A673 (cell line): ENCODE data around the gene EYS. TPM values are rescaled to one million over a fixed set of nuclear protein-coding genes. Genes with fewer than 3 reads are reported as not detected.
"Not testable (repeated sequence)": the region's sequence is repeated elsewhere in the genome, so short reads cannot be mapped to it uniquely, and the experiment has no call there.

ENCODE experiments used
- BruUV-seq: library from RNA; stranded (reverse); fragments of 400-500 nt; replicated peaks from 2 replicates; lab custom pipeline; 2021; lab: Mats Ljungman, UMichigan
- CTCF ChIA-PET: fragments of 300-600 bp; sonication (Branson Sonifier 250); formaldehyde crosslinking; loops from one replicate; lab custom pipeline; 2022; ENCODE audit warnings: antibody characterized with exemption; lab: Charles Lee
- POLR2A ChIA-PET: fragments of 300-600 bp; sonication (Branson Sonifier 250); formaldehyde crosslinking; loops from one replicate; lab custom pipeline; 2022; ENCODE audit warnings: antibody characterized with exemption; ENCODE audit not compliant: low non-redundant PET; lab: Charles Lee
- DNase-seq: peaks from one replicate; pipeline ENCODE4 v3.0.0-alpha.2; 2015; ENCODE audit warnings: low spot score
- H3K27ac ChIP-seq: fragments of 200-600 bp; sonication (generic); 2 replicates; pipeline ENCODE4 v1.5.1; 2016; ENCODE audit warnings: mixed run types, low read depth, mild to moderate bottlenecking, mixed read lengths, antibody characterized with exemption, low read length; ENCODE audit not compliant: poor library complexity, severe bottlenecking
- H3K27me3 ChIP-seq: fragments of 200-600 bp; sonication (generic); replicated peaks from 2 replicates; pipeline ENCODE4 v1.6.1; 2017; ENCODE audit warnings: mixed run types, low read depth, mild to moderate bottlenecking, mixed read lengths, antibody characterized with exemption, low read length; ENCODE audit not compliant: insufficient read depth, poor library complexity
- H3K36me3 ChIP-seq: fragments of 200-600 bp; sonication (generic); 2 replicates; pipeline ENCODE4 v1.6.1; 2016; ENCODE audit warnings: mixed run types, mild to moderate bottlenecking, mixed read lengths, antibody characterized with exemption, low read length; ENCODE audit not compliant: insufficient read depth, poor library complexity, severe bottlenecking
- H3K4me1 ChIP-seq: fragments of 200-600 bp; sonication (generic); 2 replicates; pipeline ENCODE4 v1.6.1; 2017; ENCODE audit warnings: mixed run types, mild to moderate bottlenecking, mixed read lengths, antibody characterized with exemption, low read length; ENCODE audit not compliant: insufficient read depth, poor library complexity, severe bottlenecking
- H3K4me3 ChIP-seq: fragments of 200-600 bp; sonication (generic); 2 replicates; pipeline ENCODE4 v1.5.1; 2016; ENCODE audit warnings: low read depth, mixed run types, mild to moderate bottlenecking, mixed read lengths, low read length; ENCODE audit not compliant: poor library complexity, severe bottlenecking
- H3K9me3 ChIP-seq: fragments of 200-600 bp; sonication (generic); 2 replicates; pipeline ENCODE4 v1.6.1; 2016; ENCODE audit warnings: mixed run types, low read depth, mild to moderate bottlenecking, mixed read lengths, antibody characterized with exemption, low read length; ENCODE audit not compliant: poor library complexity, severe bottlenecking
- EZH2 ChIP-seq: fragments of 200-600 bp; sonication (generic); IDR thresholded peaks from 2 replicates; pipeline ENCODE4 v1.6.1; 2017; ENCODE audit warnings: borderline replicate concordance, low read depth, mild to moderate bottlenecking, mixed read lengths, antibody characterized with exemption, low read length; ENCODE audit not compliant: poor library complexity, severe bottlenecking
- intact Hi-C: fragments of 100-400 bp; cut with micrococcal nuclease; formaldehyde crosslinking; loops from one replicate; pipeline ENCODE4 v1.10.0; 2022; ENCODE audit not compliant: unreplicated experiment
- total RNA-seq: library from RNA; stranded (reverse); gene quantifications from 2 replicates; pipeline ENCODE4 v1.2.3, GENCODE V29; 2021
- TF ChIP-seq, protein P1 (sequence below): fragments of 300-800, 200-600 bp; sonication (generic); conservative IDR thresholded peaks from 2 replicates; pipeline ENCODE4 v1.5.1; 2017; ENCODE audit warnings: low read depth, mild to moderate bottlenecking, antibody characterized with exemption, low read length, moderate library complexity, mixed read lengths

EYS gene
- total RNA-seq, 1 experiment from 2014 or later: 0.47 TPM

DNA sequence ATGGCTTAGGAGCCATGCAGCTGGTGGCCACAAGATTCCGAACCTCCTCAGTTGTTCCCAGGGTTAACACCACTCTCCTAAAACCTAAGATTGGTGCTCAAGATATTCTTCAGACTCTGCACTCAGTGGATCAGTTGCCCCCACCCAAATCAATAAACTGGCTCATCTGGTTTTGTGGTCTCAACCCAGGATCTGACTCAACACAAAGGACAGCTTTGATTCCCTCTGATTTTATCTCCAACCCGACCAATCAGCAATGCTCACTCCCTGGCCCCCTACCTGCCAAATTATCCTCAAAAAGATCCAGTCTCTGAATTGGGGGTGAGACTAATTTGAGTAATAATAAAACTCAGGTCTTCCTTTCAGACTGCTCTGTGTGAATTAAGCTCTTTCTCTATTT, 137.5 kb downstream of the EYS start:
- Histone ChIP-seq H3K27me3 (no peaks in the 10 kb centered on the region), H3K4me1 (no peaks in the 10 kb centered on the region), H3K36me3 (no peaks in the 10 kb centered on the region), H3K27ac (no peak overlapping the region), H3K9me3 (peaks cover 4% of the 10 kb centered on the region), H3K4me3 (no peak overlapping the region)
- DNase-seq: no peak
- TF ChIP-seq, protein P1, sequence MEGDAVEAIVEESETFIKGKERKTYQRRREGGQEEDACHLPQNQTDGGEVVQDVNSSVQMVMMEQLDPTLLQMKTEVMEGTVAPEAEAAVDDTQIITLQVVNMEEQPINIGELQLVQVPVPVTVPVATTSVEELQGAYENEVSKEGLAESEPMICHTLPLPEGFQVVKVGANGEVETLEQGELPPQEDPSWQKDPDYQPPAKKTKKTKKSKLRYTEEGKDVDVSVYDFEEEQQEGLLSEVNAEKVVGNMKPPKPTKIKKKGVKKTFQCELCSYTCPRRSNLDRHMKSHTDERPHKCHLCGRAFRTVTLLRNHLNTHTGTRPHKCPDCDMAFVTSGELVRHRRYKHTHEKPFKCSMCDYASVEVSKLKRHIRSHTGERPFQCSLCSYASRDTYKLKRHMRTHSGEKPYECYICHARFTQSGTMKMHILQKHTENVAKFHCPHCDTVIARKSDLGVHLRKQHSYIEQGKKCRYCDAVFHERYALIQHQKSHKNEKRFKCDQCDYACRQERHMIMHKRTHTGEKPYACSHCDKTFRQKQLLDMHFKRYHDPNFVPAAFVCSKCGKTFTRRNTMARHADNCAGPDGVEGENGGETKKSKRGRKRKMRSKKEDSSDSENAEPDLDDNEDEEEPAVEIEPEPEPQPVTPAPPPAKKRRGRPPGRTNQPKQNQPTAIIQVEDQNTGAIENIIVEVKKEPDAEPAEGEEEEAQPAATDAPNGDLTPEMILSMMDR: no peak
- TF ChIP-seq EZH2: no peak
- BruUV-seq: no TSS peak
- intact Hi-C loops: no loop called here
- POLR2A ChIA-PET: no interaction called here
- CTCF ChIA-PET: no interaction called here

DNA sequence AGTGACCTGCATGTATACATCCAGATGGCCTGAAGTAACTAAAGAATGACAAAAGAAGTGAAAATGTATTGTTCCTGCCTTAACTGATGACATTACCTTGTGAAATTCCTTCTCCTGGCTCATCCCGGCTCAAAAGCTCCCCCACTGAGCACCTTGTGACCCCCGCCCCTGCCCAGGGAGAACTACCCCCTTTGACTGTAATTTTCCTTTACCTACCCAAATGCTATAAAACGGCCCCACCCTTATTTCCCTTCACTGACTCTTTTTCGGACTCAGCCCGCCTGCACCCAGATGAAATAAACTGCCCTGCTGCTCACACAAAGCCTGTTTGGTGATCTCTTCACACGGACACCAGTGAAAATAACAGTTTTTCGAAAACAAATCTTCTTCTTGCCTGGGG, 138.0 kb downstream of the EYS start:
- H3K4me3 ChIP-seq, CTCF ChIA-PET, POLR2A ChIA-PET, H3K36me3 ChIP-seq, H3K27ac ChIP-seq, H3K9me3 ChIP-seq, DNase-seq, intact Hi-C loops, BruUV-seq, H3K27me3 ChIP-seq, H3K4me1 ChIP-seq: not testable (repeated sequence)

DNA sequence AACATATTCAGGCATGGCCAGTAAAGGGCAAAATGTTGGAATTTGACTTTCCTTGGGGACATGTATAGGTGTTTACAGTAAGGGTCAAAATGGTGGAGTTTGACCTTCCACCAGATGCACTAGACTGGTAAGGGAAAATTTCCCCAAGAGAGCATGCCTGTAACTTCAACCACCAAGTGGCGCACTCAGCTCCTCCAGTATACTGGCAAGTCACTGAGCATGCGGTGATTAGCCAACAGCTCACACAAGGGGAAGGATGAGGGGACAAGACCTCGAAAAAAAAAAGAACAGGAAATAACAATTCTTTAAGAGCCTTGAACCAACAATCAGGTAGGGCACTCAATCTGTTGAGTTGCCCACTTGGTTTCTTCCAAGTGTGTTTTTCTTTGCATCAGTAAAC, 140.9 kb downstream of the EYS start:
- H3K27ac ChIP-seq: no peak overlapping the region
- H3K4me3 ChIP-seq: no peak overlapping the region
- intact Hi-C loops: no loop called here
- H3K36me3 ChIP-seq: no peaks in the 10 kb centered on the region
- BruUV-seq: no TSS peak
- ChIA-PET CTCF (no interaction called here), POLR2A (no interaction called here)
- H3K9me3 ChIP-seq: peaks cover 4% of the 10 kb centered on the region
- DNase-seq: no peak
- TF ChIP-seq EZH2: no peak
- TF ChIP-seq, protein P1: no peak
- H3K4me1 ChIP-seq: no peaks in the 10 kb centered on the region
- H3K27me3 ChIP-seq: no peaks in the 10 kb centered on the region

DNA sequence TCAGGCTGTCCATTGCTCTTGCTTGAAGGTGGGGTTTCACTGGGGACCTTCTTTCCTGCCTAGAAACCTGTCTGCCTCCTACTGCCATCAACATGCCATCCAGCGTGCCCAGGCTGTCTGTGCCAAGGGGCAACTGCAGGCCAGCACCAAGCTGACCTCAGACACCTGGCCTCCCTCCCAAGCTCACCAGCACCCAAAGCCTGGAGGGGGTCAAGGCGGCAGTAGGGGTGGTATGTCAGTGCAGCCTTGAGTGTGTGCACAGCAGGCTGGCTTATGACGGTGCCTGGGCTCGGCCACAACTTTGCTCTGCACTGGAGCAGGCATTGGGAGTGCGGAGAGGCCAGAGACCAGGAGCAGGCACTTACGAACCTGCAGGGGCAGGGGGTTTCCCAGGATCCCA, 149.0 kb downstream of the EYS start:
- POLR2A ChIA-PET: no interaction called here

More for the DNA sequence above, 149.0 kb downstream of the EYS start:
- no TSS peak for BruUV-seq
- no peaks in the 10 kb centered on the region for H3K9me3 ChIP-seq
- TF ChIP-seq EZH2: no peak
- TF ChIP-seq, protein P1: no peak
- H3K27ac ChIP-seq: no peak overlapping the region
- DNase-seq: no peak
- H3K4me1 ChIP-seq: no peaks in the 10 kb centered on the region
- H3K4me3 ChIP-seq: no peak overlapping the region
- no peaks in the 10 kb centered on the region for H3K36me3 ChIP-seq
- CTCF ChIA-PET: no interaction called here
- intact Hi-C loops: no loop called here
- H3K27me3 ChIP-seq: no peaks in the 10 kb centered on the region
